RCC 7860 (cell line): Measurements from ENCODE around the gene NR2C1.
A peak's percentile ranks its signal among the peaks of the same experiment; 100 is the strongest.
"Not testable (repeated sequence)": the region's sequence is repeated elsewhere in the genome, so short reads cannot be mapped to it uniquely, and the experiment has no call there.

Source experiments
- DNase-seq: peaks from one replicate; pipeline ENCODE4 v3.0.0-alpha.2; 2015; ENCODE audit warnings: low spot score
- FAIRE-seq: peaks from 2 replicates; lab custom pipeline; 2012; peaks lifted over from hg19 to GRCh38; lab: Jason Lieb, UNC

Gene NR2C1

GRCh38 chr12:95072900-95073697 is at the start of gene NR2C1:
NR2C1 (minus strand) TSS chr12:95073618; CDS start chr12:95067384, 6,234 bp downstream.
- DNase-seq (peak; percentile 78), FAIRE-seq (peak; percentile 46)

GRCh38 chr12:95118788-95119179 is 45.4 kb upstream of the NR2C1 start:
- FAIRE-seq (no peak), DNase-seq (peak; percentile 18)

GRCh38 chr12:95118138-95118787 is 44.8 kb upstream of the NR2C1 start:
- DNase-seq (peak; percentile 81), FAIRE-seq (peak; percentile 87)

- FAIRE-seq (peak; percentile 80), DNase-seq (peak; percentile 62)
Measured at GRCh38 chr12:95117178-95117599, 43.8 kb upstream of the NR2C1 start.

GRCh38 chr12:95116773-95117172 is 43.4 kb upstream of the NR2C1 start:
- peak; percentile 48 for DNase-seq
- FAIRE-seq = no peak

GRCh38 chr12:95116341-95116740 is 42.9 kb upstream of the NR2C1 start:
- no peak for FAIRE-seq
- no peak for DNase-seq

GRCh38 chr12:95115641-95116040 is 42.2 kb upstream of the NR2C1 start:
- DNase-seq = no peak
- no peak for FAIRE-seq

GRCh38 chr12:95114766-95115405 is 41.5 kb upstream of the NR2C1 start:
- DNase-seq = peak; percentile 35
- FAIRE-seq = no peak

GRCh38 chr12:95107362-95107761 is 33.9 kb upstream of the NR2C1 start:
- DNase-seq (no peak), FAIRE-seq (no peak)

- no peak for DNase-seq
- no peak for FAIRE-seq
Measured at GRCh38 chr12:95105540-95105939, 32.1 kb upstream of the NR2C1 start.

- DNase-seq (no peak), FAIRE-seq (no peak)
Measured at GRCh38 chr12:95104919-95105452, 31.6 kb upstream of the NR2C1 start.

- DNase-seq (peak; percentile 97), FAIRE-seq (peak; percentile 98)
Measured at GRCh38 chr12:95102916-95103671, 29.7 kb upstream of the NR2C1 start.

- not testable (repeated sequence) for DNase-seq, FAIRE-seq
Measured at GRCh38 chr12:95101957-95102356, 28.5 kb upstream of the NR2C1 start.

GRCh38 chr12:95100264-95101190 is 27.1 kb upstream of the NR2C1 start:
- DNase-seq (peak; percentile 71), FAIRE-seq (no peak)

- FAIRE-seq = peak; percentile 92
Measured at GRCh38 chr12:95099270-95099790, 25.9 kb upstream of the NR2C1 start.

GRCh38 chr12:95096852-95097251 is 23.4 kb upstream of the NR2C1 start:
- DNase-seq = peak; percentile 44
- no peak for FAIRE-seq

More at GRCh38 chr12:95099270-95099790, 25.9 kb upstream of the NR2C1 start:
- peak; percentile 83 for DNase-seq

GRCh38 chr12:95096378-95096777 is 23.0 kb upstream of the NR2C1 start:
- FAIRE-seq = no peak
- no peak for DNase-seq

GRCh38 chr12:95095866-95096265 is 22.4 kb upstream of the NR2C1 start:
- DNase-seq, FAIRE-seq: not testable (repeated sequence)

GRCh38 chr12:95089462-95089861 is 16.0 kb upstream of the NR2C1 start:
- FAIRE-seq (no peak), DNase-seq (no peak)
